Stimulated activated CD4-positive, alpha-beta T cell treated with anti-CD3 and anti-CD28 coated beads, Interleukin-4, amount 100 ng/mL, for 48 hours (primary cell): ENCODE data around the gene ZNF391.
"Not testable (repeated sequence)": the region's sequence is repeated elsewhere in the genome, so short reads cannot be mapped to it uniquely, and the experiment has no call there.

Experiments used
- DNase-seq, 2 donors: peaks; one replicate each; pipeline ENCODE4 v3.0.0-alpha.2; 2020; ENCODE audit warnings: low read depth in 2 of 2

The ZNF391 gene

GRCh38 chr6:27422651-27423332 lies 34.2 kb downstream of the ZNF391 start:
- no peak for DNase-seq

DNA sequence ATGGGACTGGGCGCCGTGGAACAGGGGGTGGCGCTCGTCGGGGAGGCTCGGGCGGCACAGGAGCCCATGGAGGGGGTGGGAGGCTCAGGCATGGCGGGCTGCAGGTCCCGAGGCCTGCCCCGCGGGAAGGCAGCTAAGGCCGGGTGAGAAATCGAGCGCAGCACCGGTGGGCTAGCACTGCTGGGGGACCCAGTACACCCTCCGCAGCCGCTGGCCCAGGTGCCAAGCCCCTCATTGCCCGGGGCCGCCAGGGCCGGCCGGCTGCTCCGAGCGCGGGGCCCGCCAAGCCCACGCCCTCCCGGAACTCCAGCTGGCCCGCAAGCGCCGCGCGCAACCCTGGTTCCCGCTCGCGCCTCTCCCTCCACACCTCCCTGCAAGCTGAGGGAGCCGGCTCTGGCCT lies 36.3 kb downstream of the ZNF391 start:
- DNase-seq = not testable (repeated sequence)

DNA sequence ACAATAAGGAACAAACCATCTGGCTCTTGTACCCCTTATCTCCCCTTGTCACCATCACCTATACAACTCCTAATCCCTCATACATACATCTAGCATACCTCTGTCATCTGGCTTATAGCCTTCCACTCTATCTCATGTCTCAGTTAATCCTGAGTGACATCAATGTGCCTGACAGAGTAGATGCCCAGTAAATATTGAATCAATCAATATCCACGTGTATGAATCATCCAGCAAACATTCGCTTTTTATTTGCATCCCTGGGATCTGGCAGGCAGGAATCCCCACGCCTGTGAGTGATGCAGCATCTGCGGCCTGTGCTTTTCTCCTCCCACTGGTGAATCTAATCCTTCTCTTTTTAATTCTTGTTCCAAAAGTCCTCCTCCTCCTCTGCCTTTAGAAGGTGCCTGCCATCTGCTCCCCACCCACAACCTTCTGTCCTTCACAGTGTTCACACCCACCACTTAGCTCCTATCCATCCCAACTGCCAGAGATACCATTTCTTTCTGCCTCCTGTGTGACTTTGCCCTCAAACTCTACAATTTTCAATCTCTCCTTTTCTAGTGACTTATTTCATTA lies 37.6 kb downstream of the ZNF391 start:
- DNase-seq = no peak

DNA sequence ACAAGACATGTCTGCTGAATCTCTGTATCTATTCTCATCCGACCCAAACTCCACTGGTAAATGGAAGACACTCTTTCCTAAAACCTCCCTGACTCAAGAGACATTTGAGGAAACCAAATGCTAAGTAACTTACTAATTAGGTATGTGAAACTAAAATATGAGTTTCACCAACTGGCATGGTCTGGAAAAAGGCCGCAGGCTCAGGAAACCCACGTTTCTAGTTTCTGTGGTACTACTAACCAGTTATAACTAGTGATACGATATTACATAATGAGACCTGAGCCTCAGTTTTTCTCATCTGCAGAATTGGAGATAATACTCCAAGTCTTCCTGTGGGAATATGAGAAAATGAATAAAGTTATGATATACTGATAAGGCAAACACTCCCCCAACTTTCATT lies 39.9 kb downstream of the ZNF391 start:
- DNase-seq = no peak

DNA sequence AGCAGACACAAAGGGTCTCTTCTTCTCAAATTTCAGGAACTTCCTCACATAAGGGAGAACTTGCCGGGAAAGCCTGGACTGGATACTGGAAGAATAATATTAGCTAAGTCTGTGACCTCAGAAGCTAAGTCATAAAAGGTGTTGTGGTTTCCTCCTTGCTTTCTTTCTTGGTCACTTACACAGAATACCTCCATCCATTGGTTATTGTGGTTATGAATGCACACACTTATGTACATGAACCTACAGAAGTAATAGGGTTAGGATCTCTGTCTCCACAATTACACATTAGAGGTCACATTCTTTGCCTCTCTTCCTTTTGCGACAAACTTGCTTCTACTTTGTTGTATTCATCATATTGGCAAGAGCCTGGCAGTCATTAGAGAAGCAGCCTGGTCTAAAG lies 40.4 kb downstream of the ZNF391 start:
- DNase-seq = no peak

GRCh38 chr6:27433714-27434113 lies 45.2 kb downstream of the ZNF391 start:
- no peak for DNase-seq

- no peak for DNase-seq
Measured at GRCh38 chr6:27439371-27439770, 50.8 kb downstream of the ZNF391 start.

- DNase-seq = no peak
Measured at GRCh38 chr6:27441001-27441400, 52.4 kb downstream of the ZNF391 start.

- DNase-seq = no peak
Measured at GRCh38 chr6:27442932-27443331, 54.4 kb downstream of the ZNF391 start.

- DNase-seq = no peak
Measured at GRCh38 chr6:27448456-27448855, 59.9 kb downstream of the ZNF391 start.

DNA sequence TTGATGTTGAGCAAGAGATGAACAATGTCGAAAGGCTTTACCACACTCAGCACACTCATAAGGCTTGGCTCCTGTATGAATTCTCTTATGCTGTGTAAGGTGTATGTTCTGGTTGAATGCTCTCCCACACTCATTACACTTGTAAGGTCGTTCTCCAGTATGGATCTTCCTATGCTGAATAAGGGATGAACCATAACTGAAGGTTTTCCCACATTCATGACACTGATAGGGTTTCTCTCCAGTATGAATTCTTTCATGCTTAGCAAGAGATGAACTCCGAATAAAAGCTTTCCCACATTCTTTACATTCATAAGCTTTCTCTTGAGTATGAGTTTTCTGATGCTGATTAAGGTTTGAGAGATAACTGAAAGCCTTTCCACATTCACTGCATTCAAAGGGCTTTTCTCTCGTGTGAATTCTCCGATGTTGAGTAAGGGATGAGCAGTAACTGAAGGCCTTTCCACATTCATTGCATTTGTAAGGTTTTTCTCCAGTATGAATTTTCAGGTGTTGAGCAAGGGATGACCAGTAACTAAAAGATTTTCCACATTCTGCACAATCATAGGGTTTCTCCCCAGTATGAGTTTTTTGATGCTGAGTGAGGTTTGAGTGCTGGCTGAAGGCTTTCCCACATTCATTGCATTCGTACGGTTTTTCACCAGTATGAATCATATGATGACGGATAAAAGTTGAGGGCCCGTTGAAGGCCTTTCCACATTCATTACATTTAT lies 63.3 kb downstream of the ZNF391 start:
- DNase-seq = no peak

- DNase-seq = no peak
Measured at GRCh38 chr6:27452496-27452897, 63.9 kb downstream of the ZNF391 start.
